Aorta (tissue), 5 donors: ENCODE results near the gene METRN. TPM values are rescaled to one million over a fixed set of nuclear protein-coding genes. Genes with fewer than 3 reads are reported as not detected.
A peak's percentile ranks its signal among the peaks of the same experiment; 100 is the strongest.

Experiments
- ATAC-seq: fragments of 200-7000 bp; cut with Tn5 transposase; one replicate; pipeline ENCODE4 v1.9.1; 2022; ENCODE audit warnings: moderate library complexity; ENCODE audit not compliant: low FRiP score
- DNase-seq, 2 donors: peaks; one replicate each; pipeline ENCODE4 v3.0.0-alpha.2; 2020
- H3K27ac ChIP-seq, 2 donors: one replicate each; pipeline ENCODE4 v1.5.1; 2013; ENCODE audit warnings: low read length in 2 of 2, mild to moderate bottlenecking in 2 of 2, moderate library complexity in 2 of 2, control low read depth in 1 of 2, inconsistent platforms in 1 of 2, low read depth in 1 of 2
- H3K27me3 ChIP-seq, 2 donors: one replicate each; pipeline ENCODE4 v1.6.1; 2013; ENCODE audit warnings: control low read depth in 1 of 2, low read length in 1 of 2, mild to moderate bottlenecking in 1 of 2, moderate library complexity in 1 of 2; ENCODE audit not compliant: insufficient read depth in 2 of 2, control insufficient read depth in 1 of 2
- H3K36me3 ChIP-seq, 2 donors: one replicate each; pipeline ENCODE4 v1.6.1; 2013; ENCODE audit warnings: control low read depth in 1 of 2, low read length in 1 of 2, mild to moderate bottlenecking in 1 of 2; ENCODE audit not compliant: insufficient read depth in 2 of 2, control insufficient read depth in 1 of 2
- H3K4me1 ChIP-seq, 2 donors: one replicate each; pipeline ENCODE4 v1.6.1; 2013; ENCODE audit warnings: low read length in 2 of 2, control low read depth in 1 of 2, mild to moderate bottlenecking in 1 of 2, moderate library complexity in 1 of 2; ENCODE audit not compliant: insufficient read depth in 2 of 2, control insufficient read depth in 1 of 2
- H3K4me3 ChIP-seq, 2 donors: one replicate each; pipeline ENCODE4 v1.5.1; 2013; ENCODE audit warnings: low read length in 2 of 2, control low read depth in 1 of 2, mild to moderate bottlenecking in 1 of 2
- H3K9me3 ChIP-seq: one replicate; pipeline ENCODE4 v1.6.1; 2013; ENCODE audit warnings: mild to moderate bottlenecking, low read length; ENCODE audit not compliant: control insufficient read depth
- WGBS, 2 donors: extraction: QIAGEN DNeasy Blood & Tissue Kit; methylation state at CpG; one replicate each; pipeline ENCODE4 v1.1.7; 2013; 5-methylcytosine and 5-hydroxymethylcytosine counted together
- intact Hi-C, 2 donors: fragments of 100-400 bp; cut with DNase I; formaldehyde crosslinking; loops; one replicate each; pipeline versions ENCODE4 v1.14.2 to v1.15.0; 2022
- polyA plus RNA-seq, 2 donors: library from polyadenylated mRNA; stranded (reverse); fragments of 200-250 nt; gene quantifications; one replicate each; pipeline ENCODE4 v1.2.3, GENCODE V29; 2013
- total RNA-seq, 2 donors: library from RNA; stranded (reverse); fragmentation: NEBNext Ultra II Directional; extraction: Animal tissue kit (Norgen Biotek cat#: 25700); gene quantifications; one replicate each; pipeline ENCODE4 v1.2.1, GENCODE V29; 2021
- donor health status: healthy with polysubstance abuse.
- donor health status: Bipolar disorder and iron deficiency.
- donor health status: DM: no; HTN: no; CAD: no.
- donor health status: DM: no; HTN: no; CAD: no.
- donor health status: DM: yes; HTN: yes; CAD: no.

Gene METRN
- total and polyA plus RNA-seq, 4 donors, result 22.7 to 61.3 (median 26.7) TPM

- Histone ChIP-seq H3K9me3 (no peaks in the 10 kb centered on the region), H3K27ac (no peak overlapping the region), H3K36me3 (peaks cover 0 to 12% of the 10 kb centered on the region in 2 donors), H3K27me3 (no peaks in the 10 kb centered on the region), H3K4me1 (no peaks in the 10 kb centered on the region), H3K4me3 (no peak overlapping the region)
- intact Hi-C loops, result no loop called here
- no peak for ATAC-seq
- WGBS, 2 donors, result 77 to 80% methylated on average over 23 of the region's 23 CpGs
- DNase-seq, result no peak
Observed at GRCh38 chr16:676913-677312, 38.0 kb upstream of the METRN start.

- no peak overlapping the region for H3K4me3 ChIP-seq
- 62 to 72% methylated on average over 56 to 57 of the region's 57 CpGs for WGBS, 2 donors
- ATAC-seq (no peak), DNase-seq (no peak)
- H3K36me3 ChIP-seq, result peaks cover 0 to 10% of the 10 kb centered on the region in 2 donors
- no peaks in the 10 kb centered on the region for H3K9me3 ChIP-seq
- no peaks in the 10 kb centered on the region for H3K27me3 ChIP-seq
- intact Hi-C loops, result no loop called here
- no peak overlapping the region for H3K27ac ChIP-seq
- H3K4me1 ChIP-seq, result no peaks in the 10 kb centered on the region
Observed at GRCh38 chr16:677316-678190, 37.4 kb upstream of the METRN start.

- DNase-seq (no peak), ATAC-seq (no peak)
- Histone ChIP-seq H3K9me3 (no peaks in the 10 kb centered on the region), H3K27me3 (no peaks in the 10 kb centered on the region), H3K4me1 (no peaks in the 10 kb centered on the region), H3K36me3 (peaks cover 0 to 5% of the 10 kb centered on the region in 2 donors), H3K4me3 (no peak overlapping the region), H3K27ac (no peak overlapping the region)
- intact Hi-C loops, result no loop called here
- WGBS, 2 donors, result 80 to 82% methylated on average over 21 of the region's 21 CpGs
Observed at GRCh38 chr16:678209-678857, 36.6 kb upstream of the METRN start.

- intact Hi-C loops, result no loop called here
- peak overlapping the region in 1 of 2 donors; percentile 42 for H3K27ac ChIP-seq
- H3K27me3 ChIP-seq, result no peaks in the 10 kb centered on the region
- DNase-seq (peak; percentile 78 to 89), ATAC-seq (peak; percentile 8)
- no peaks in the 10 kb centered on the region for H3K4me1 ChIP-seq
- WGBS, 2 donors, result 26% methylated on average over 48 to 52 of the region's 52 CpGs
- peaks cover 0 to 5% of the 10 kb centered on the region in 2 donors for H3K36me3 ChIP-seq
- H3K4me3 ChIP-seq, result peak overlapping the region in 1 of 2 donors; percentile 12
- no peaks in the 10 kb centered on the region for H3K9me3 ChIP-seq
Observed at GRCh38 chr16:678858-679813, 35.8 kb upstream of the METRN start.

- Histone ChIP-seq H3K9me3 (no peaks in the 10 kb centered on the region), H3K27me3 (no peaks in the 10 kb centered on the region), H3K36me3 (peaks cover 0 to 5% of the 10 kb centered on the region in 2 donors), H3K4me1 (no peaks in the 10 kb centered on the region), H3K27ac (peak within 1 kb of the TSS in 1 of 2 donors; percentile 80), H3K4me3 (peak within 1 kb of the TSS; percentile 67 to 73)
- ATAC-seq (peak; percentile 83), DNase-seq (peak; percentile 90 to 96)
- 1% methylated on average over 66 to 91 of the region's 91 CpGs for WGBS, 2 donors
- intact Hi-C loops, result no loop called here
Observed at GRCh38 chr16:679814-680624, 34.9 kb upstream of the METRN start, which contains the start of gene STUB1. STUB1 (plus strand) TSS chr16:680410; CDS start chr16:680526, 116 bp downstream.

- DNase-seq (no peak), ATAC-seq (no peak)
- Histone ChIP-seq H3K27me3 (no peaks in the 10 kb centered on the region), H3K4me3 (peak overlapping the region; percentile 67 to 73), H3K27ac (peak overlapping the region in 1 of 2 donors; percentile 19), H3K36me3 (peaks cover 0 to 5% of the 10 kb centered on the region in 2 donors), H3K9me3 (no peaks in the 10 kb centered on the region), H3K4me1 (no peaks in the 10 kb centered on the region)
- intact Hi-C loops, result no loop called here
- 0 to 1% methylated on average over 33 to 38 of the region's 38 CpGs for WGBS, 2 donors
Observed at GRCh38 chr16:680625-680945, 34.3 kb upstream of the METRN start.

- peak overlapping the region; percentile 67 to 73 for H3K4me3 ChIP-seq
- ATAC-seq, result no peak
Observed at GRCh38 chr16:680967-681745, 33.8 kb upstream of the METRN start.

More at GRCh38 chr16:680967-681745, 33.8 kb upstream of the METRN start:
- no peak for DNase-seq
- WGBS, 2 donors, result 42% methylated on average over 44 of the region's 44 CpGs
- Histone ChIP-seq H3K27ac (no peak overlapping the region), H3K9me3 (no peaks in the 10 kb centered on the region), H3K4me1 (no peaks in the 10 kb centered on the region), H3K27me3 (no peaks in the 10 kb centered on the region), H3K36me3 (peaks cover 0 to 5% of the 10 kb centered on the region in 2 donors)
- intact Hi-C loops, result no loop called here
